DND-41 (cell line): ENCODE results near the gene ANKRD11.

ENCODE experiments used
- ATAC-seq: fragments of 200-7000 bp; cut with Tn5 transposase; 3 replicates; pipeline ENCODE4 v1.9.1; 2021; ENCODE audit warnings: low read depth; ENCODE audit not compliant: insufficient read depth
- DNase-seq: peaks from one replicate; pipeline ENCODE4 v3.0.0-alpha.2; 2020
- H2AFZ ChIP-seq: 2 replicates; pipeline ENCODE4 v1.6.0; 2012; ENCODE audit warnings: low read depth, low read length
- H3K27ac ChIP-seq: 2 replicates; pipeline ENCODE4 v1.5.1; 2012; ENCODE audit warnings: low read length, inconsistent platforms
- H3K27me3 ChIP-seq: fragments of 200-600 bp; sonication (generic); 2 replicates; pipeline ENCODE4 v1.6.0; 2012; ENCODE audit warnings: low read length, mild to moderate bottlenecking, inconsistent platforms; ENCODE audit not compliant: insufficient read depth, poor library complexity
- H3K36me3 ChIP-seq: 2 replicates; pipeline ENCODE4 v1.5.1; 2012; ENCODE audit warnings: low read length, inconsistent platforms; ENCODE audit not compliant: insufficient read depth
- H3K4me1 ChIP-seq: 2 replicates; pipeline ENCODE4 v1.5.1; 2012; ENCODE audit warnings: mild to moderate bottlenecking, low read length; ENCODE audit not compliant: insufficient read depth
- H3K4me2 ChIP-seq: 2 replicates; pipeline ENCODE4 v1.6.0; 2012; ENCODE audit warnings: mild to moderate bottlenecking, moderate library complexity, low read length, inconsistent platforms; ENCODE audit not compliant: insufficient read depth
- H3K4me3 ChIP-seq, 2 experiments: fragments of 200-600 bp in 1 of 2; shearing (Covaris generic) in 1 of 2; 2 replicates each; pipeline ENCODE4 v1.5.1; 2012 to 2016; ENCODE audit warnings: inconsistent platforms in 2 of 2, low read length in 2 of 2, mild to moderate bottlenecking in 2 of 2, low read depth in 1 of 2, moderate library complexity in 1 of 2
- H3K79me2 ChIP-seq: 2 replicates; pipeline ENCODE4 v1.6.0; 2012; ENCODE audit warnings: low read length, inconsistent platforms; ENCODE audit not compliant: insufficient read depth
- H3K9ac ChIP-seq: 2 replicates; pipeline ENCODE4 v1.6.0; 2012; ENCODE audit warnings: low read depth, mild to moderate bottlenecking, inconsistent platforms, low read length, moderate library complexity
- H3K9me3 ChIP-seq: 2 replicates; pipeline ENCODE4 v1.5.1; 2012; ENCODE audit warnings: low read length, moderate library complexity, mild to moderate bottlenecking, inconsistent platforms; ENCODE audit not compliant: insufficient read depth, severe bottlenecking
- H4K20me1 ChIP-seq: 2 replicates; pipeline ENCODE4 v1.6.0; 2012; ENCODE audit warnings: low read length; ENCODE audit not compliant: insufficient read depth
- CTCF ChIP-seq: IDR thresholded peaks from 2 replicates; pipeline ENCODE4 v1.5.1; 2012; ENCODE audit warnings: borderline replicate concordance, low read length, moderate library complexity, mild to moderate bottlenecking; ENCODE audit not compliant: poor library complexity, severe bottlenecking; ENCODE audit errors: extremely low read depth
- EZH2 ChIP-seq: IDR thresholded peaks from 3 replicates; pipeline ENCODE4 v1.6.1; 2012; ENCODE audit warnings: borderline replicate concordance, low read depth, mild to moderate bottlenecking, moderate library complexity, low read length, inconsistent platforms; ENCODE audit not compliant: severe bottlenecking

The ANKRD11 gene

GRCh38 chr16:89452925-89453324 lies 37.4 kb downstream of the ANKRD11 start:
- peaks cover 95% of the 10 kb centered on the region for H4K20me1 ChIP-seq

GRCh38 chr16:89452241-89452640 lies 38.1 kb downstream of the ANKRD11 start:
- no peak overlapping the region for H3K9ac ChIP-seq
- 0 out of 2 replicates have a peak, but pooled peaks cover 5% of the 10 kb centered on the region for H3K36me3 ChIP-seq
- TF ChIP-seq CTCF, result no peak
- no peak for TF ChIP-seq EZH2
- no peak for DNase-seq
- H3K4me1 ChIP-seq, result peaks cover 34% of the 10 kb centered on the region
- H4K20me1 ChIP-seq, result peaks cover 94% of the 10 kb centered on the region
- H3K27me3 ChIP-seq, result no peaks in the 10 kb centered on the region
- no peak overlapping the region for H3K4me2 ChIP-seq
- ATAC-seq, result no peak
- H3K27ac ChIP-seq, result no peak overlapping the region
- H2AFZ ChIP-seq, result no peak overlapping the region
- H3K79me2 ChIP-seq, result peaks cover 98% of the 10 kb centered on the region
- H3K9me3 ChIP-seq, result no peaks in the 10 kb centered on the region
- H3K4me3 ChIP-seq, result no peak overlapping the region

More at GRCh38 chr16:89452925-89453324, 37.4 kb downstream of the ANKRD11 start:
- H2AFZ ChIP-seq, result no peak overlapping the region
- no peaks in the 10 kb centered on the region for H3K27me3 ChIP-seq
- no peak overlapping the region for H3K27ac ChIP-seq
- no peak overlapping the region for H3K9ac ChIP-seq
- peaks cover 28% of the 10 kb centered on the region for H3K4me1 ChIP-seq
- peaks cover 98% of the 10 kb centered on the region for H3K79me2 ChIP-seq
- TF ChIP-seq CTCF, result no peak
- TF ChIP-seq EZH2, result no peak
- DNase-seq, result no peak
- ATAC-seq, result no peak
- H3K9me3 ChIP-seq, result no peaks in the 10 kb centered on the region
- H3K36me3 ChIP-seq, result 0 out of 2 replicates have a peak, but pooled peaks cover 7% of the 10 kb centered on the region
- H3K4me2 ChIP-seq, result no peak overlapping the region
- no peak overlapping the region for H3K4me3 ChIP-seq

GRCh38 chr16:89450537-89450936 lies 39.8 kb downstream of the ANKRD11 start:
- Histone ChIP-seq H2AFZ (no peak overlapping the region), H3K9me3 (no peaks in the 10 kb centered on the region), H3K27me3 (no peaks in the 10 kb centered on the region), H3K4me3 (no peak overlapping the region), H3K4me1 (peaks cover 48% of the 10 kb centered on the region), H4K20me1 (peaks cover 95% of the 10 kb centered on the region), H3K9ac (no peak overlapping the region), H3K79me2 (peaks cover 100% of the 10 kb centered on the region), H3K36me3 (0 out of 2 replicates have a peak, but pooled peaks cover 5% of the 10 kb centered on the region), H3K4me2 (no peak overlapping the region), H3K27ac (no peak overlapping the region)
- DNase-seq (no peak), ATAC-seq (no peak)
- TF ChIP-seq CTCF (no peak), EZH2 (no peak)

GRCh38 chr16:89449726-89450335 lies 40.5 kb downstream of the ANKRD11 start:
- H4K20me1 ChIP-seq, result peaks cover 96% of the 10 kb centered on the region
- H3K27me3 ChIP-seq, result no peaks in the 10 kb centered on the region
- H3K9ac ChIP-seq, result no peak overlapping the region
- 0 out of 2 replicates have a peak, but pooled peaks cover 5% of the 10 kb centered on the region for H3K36me3 ChIP-seq
- TF ChIP-seq EZH2 (no peak), CTCF (no peak)
- H3K9me3 ChIP-seq, result no peaks in the 10 kb centered on the region
- H2AFZ ChIP-seq, result no peak overlapping the region
- no peak overlapping the region for H3K4me3 ChIP-seq
- ATAC-seq, result no peak
- no peak overlapping the region for H3K4me2 ChIP-seq
- peaks cover 55% of the 10 kb centered on the region for H3K4me1 ChIP-seq
- H3K27ac ChIP-seq, result no peak overlapping the region
- no peak for DNase-seq
- peaks cover 100% of the 10 kb centered on the region for H3K79me2 ChIP-seq
